ENCODE measurements around the gene MLF1.
"Not testable (repeated sequence)": the region's sequence is repeated elsewhere in the genome, so short reads cannot be mapped to it uniquely, and the experiment has no call there.

Gene MLF1

GRCh38 chr3:158570999-158571702, at the start of gene MLF1:
Gene MLF1 (plus strand): TSS chr3:158571194. CDS start chr3:158571301, 107 bp downstream.
- peak; percentile 94 for DNase-seq

- DNase-seq, result no peak
Observed at GRCh38 chr3:158522221-158523136, 48.5 kb upstream of the MLF1 start.

GRCh38 chr3:158528076-158528674, 42.8 kb upstream of the MLF1 start:
- no peak for DNase-seq

GRCh38 chr3:158531334-158531733, 39.7 kb upstream of the MLF1 start:
- no peak for DNase-seq

GRCh38 chr3:158532099-158532734, 38.8 kb upstream of the MLF1 start:
- DNase-seq, result no peak

- DNase-seq, result no peak
Observed at GRCh38 chr3:158535918-158536317, 35.1 kb upstream of the MLF1 start.

- peak; percentile 67 for DNase-seq
Observed at GRCh38 chr3:158539414-158540014, 31.5 kb upstream of the MLF1 start.

- DNase-seq, result no peak
Observed at GRCh38 chr3:158540066-158540465, 30.9 kb upstream of the MLF1 start.

GRCh38 chr3:158548691-158549090, 22.3 kb upstream of the MLF1 start:
- DNase-seq, result no peak

- not testable (repeated sequence) for DNase-seq
Observed at GRCh38 chr3:158549938-158550337, 21.1 kb upstream of the MLF1 start.

- no peak for DNase-seq
Observed at GRCh38 chr3:158552124-158552523, 18.9 kb upstream of the MLF1 start.

- no peak for DNase-seq
Observed at GRCh38 chr3:158559504-158559903, 11.5 kb upstream of the MLF1 start.

GRCh38 chr3:158560979-158561378, 10.0 kb upstream of the MLF1 start:
- DNase-seq, result no peak

- no peak for DNase-seq
Observed at GRCh38 chr3:158562674-158563073, 8.3 kb upstream of the MLF1 start.

- DNase-seq, result no peak
Observed at GRCh38 chr3:158563076-158563475, 7.9 kb upstream of the MLF1 start.

- no peak for DNase-seq
Observed at GRCh38 chr3:158565076-158565475, 5.9 kb upstream of the MLF1 start.

GRCh38 chr3:158568784-158569183, 2.2 kb upstream of the MLF1 start:
- no peak for DNase-seq

- DNase-seq, result no peak
Observed at GRCh38 chr3:158569794-158570193, 1.2 kb upstream of the MLF1 start.

- DNase-seq, result no peak
Observed at GRCh38 chr3:158571969-158572765, 1.2 kb downstream of the MLF1 start.

GRCh38 chr3:158572766-158573060, 1.7 kb downstream of the MLF1 start:
- DNase-seq, result no peak

GRCh38 chr3:158573714-158574113, 2.7 kb downstream of the MLF1 start:
- no peak for DNase-seq

GRCh38 chr3:158574646-158575045, 3.7 kb downstream of the MLF1 start:
- no peak for DNase-seq

All from activated effector memory CD4-positive, alpha-beta T cell treated with anti-CD3 and anti-CD28 coated beads, Interleukin-2, amount 50 U/mL, for 16 hours (primary cell).